Keratinocyte (primary cell): ENCODE measurements around the gene SLIT3. TPM values are rescaled to one million over a fixed set of nuclear protein-coding genes. Genes with fewer than 3 reads are reported as not detected.

Experiments used
- DNase-seq: peaks from one replicate; pipeline ENCODE4 v3.0.0-alpha.2; 2011; ENCODE audit warnings: low read depth, missing footprints, low spot score
- FAIRE-seq: peaks from 2 replicates; lab custom pipeline; 2011; peaks lifted over from hg19 to GRCh38; lab: Jason Lieb, UNC
- H2AFZ ChIP-seq: 2 replicates; pipeline ENCODE4 v1.6.0; 2012; ENCODE audit warnings: low read length, control low read depth, inconsistent platforms; ENCODE audit not compliant: control insufficient read depth
- H3K27ac ChIP-seq: 2 replicates; pipeline ENCODE4 v1.5.1; 2011; ENCODE audit warnings: low read length; ENCODE audit not compliant: control insufficient read depth, insufficient read depth
- H3K27me3 ChIP-seq: 3 replicates; pipeline ENCODE4 v1.6.0; 2011; ENCODE audit warnings: low read length; ENCODE audit not compliant: control insufficient read depth, insufficient read depth; ENCODE audit errors: extremely low read depth
- H3K36me3 ChIP-seq, 2 experiments: 2 replicates in 1 of 2; 3 replicates in 1 of 2; pipeline ENCODE4 v1.5.1; 2011; ENCODE audit warnings: low read length in 2 of 2, mild to moderate bottlenecking in 1 of 2; ENCODE audit not compliant: control insufficient read depth in 2 of 2, insufficient read depth in 2 of 2; ENCODE audit errors: extremely low read depth in 1 of 2
- H3K4me1 ChIP-seq: 3 replicates; pipeline ENCODE4 v1.5.1; 2011; ENCODE audit warnings: low read length; ENCODE audit not compliant: control insufficient read depth, insufficient read depth; ENCODE audit errors: extremely low read depth
- H3K4me2 ChIP-seq: 3 replicates; pipeline ENCODE4 v1.6.0; 2011; ENCODE audit warnings: low read depth, low read length; ENCODE audit not compliant: control insufficient read depth, insufficient read depth; ENCODE audit errors: extremely low read depth
- H3K4me3 ChIP-seq, 3 experiments: fragments of 200-600 bp in 1 of 3; sonication (generic) in 1 of 3; 2 replicates in 2 of 3; 3 replicates in 1 of 3; pipeline ENCODE4 v1.5.1; 2011 to 2016; ENCODE audit warnings: low read length in 3 of 3, mild to moderate bottlenecking in 3 of 3, control low read depth in 2 of 3, inconsistent platforms in 1 of 3, low read depth in 1 of 3, mixed read lengths in 1 of 3, mixed run types in 1 of 3, moderate library complexity in 1 of 3; ENCODE audit not compliant: control insufficient read depth in 2 of 3, insufficient read depth in 2 of 3; ENCODE audit errors: extremely low read depth in 1 of 3
- H3K79me2 ChIP-seq: 2 replicates; pipeline ENCODE4 v1.6.0; 2012; ENCODE audit warnings: low read length; ENCODE audit not compliant: control insufficient read depth, insufficient read depth
- H3K9ac ChIP-seq: 3 replicates; pipeline ENCODE4 v1.6.0; 2011; ENCODE audit warnings: low read length; ENCODE audit not compliant: control insufficient read depth, insufficient read depth; ENCODE audit errors: extremely low read depth
- H3K9me1 ChIP-seq: 3 replicates; pipeline ENCODE4 v1.6.0; 2011; ENCODE audit warnings: low read length; ENCODE audit not compliant: control insufficient read depth, insufficient read depth; ENCODE audit errors: extremely low read depth
- H3K9me3 ChIP-seq: 2 replicates; pipeline ENCODE4 v1.5.1; 2012; ENCODE audit warnings: low read depth, low read length; ENCODE audit not compliant: control insufficient read depth
- H4K20me1 ChIP-seq: 3 replicates; pipeline ENCODE4 v1.6.0; 2011; ENCODE audit warnings: low read length; ENCODE audit not compliant: control insufficient read depth, insufficient read depth; ENCODE audit errors: extremely low read depth
- CTCF ChIP-seq, 3 experiments: IDR thresholded peaks in 1 of 3; conservative IDR thresholded peaks in 1 of 3; optimal IDR thresholded peaks in 1 of 3; 2 replicates in 2 of 3; 3 replicates in 1 of 3; pipeline versions ENCODE3 to v1.5.1; 2011; ENCODE audit warnings: low read length in 3 of 3, mild to moderate bottlenecking in 3 of 3, moderate library complexity in 2 of 3, control low read depth in 1 of 3, inconsistent platforms in 1 of 3; ENCODE audit not compliant: insufficient read depth in 2 of 3; ENCODE audit errors: extremely low read depth in 1 of 3
- EZH2 ChIP-seq: IDR thresholded peaks from one replicate; pipeline ENCODE4 v1.6.1; 2012; ENCODE audit warnings: inconsistent platforms, mild to moderate bottlenecking, low read length, moderate library complexity
- dilution Hi-C: fragments of 300-500 bp; cut with MboI; formaldehyde crosslinking; loops from one replicate; pipeline ENCODE4 v1.7.0; 2020; ENCODE audit warnings: low sequenced_read_pairs; ENCODE audit not compliant: extremely low pct_ligation_motif_present
- polyA plus RNA-seq, 5 experiments: library from polyadenylated mRNA; depleted of rRNA in 3 of 5; stranded (reverse) in 3 of 5; stranded (forward) in 1 of 5; unstranded in 1 of 5; fragments of >200 nt; gene quantifications; 1 replicate in 1 of 5; 2 replicates in 3 of 5; 3 replicates in 1 of 5; pipeline versions ENCODE4 v1.2.1 to v1.2.3, GENCODE V29; 2011 to 2012; ENCODE audit warnings: missing spikeins in 2 of 5, low read depth in 1 of 5, low replicate concordance in 1 of 5

Gene SLIT3
- polyA plus RNA-seq, 1 donor (not counting 4 experiments of a cell fraction or from before 2014, with no cell fraction given): 2.4 TPM

DNA sequence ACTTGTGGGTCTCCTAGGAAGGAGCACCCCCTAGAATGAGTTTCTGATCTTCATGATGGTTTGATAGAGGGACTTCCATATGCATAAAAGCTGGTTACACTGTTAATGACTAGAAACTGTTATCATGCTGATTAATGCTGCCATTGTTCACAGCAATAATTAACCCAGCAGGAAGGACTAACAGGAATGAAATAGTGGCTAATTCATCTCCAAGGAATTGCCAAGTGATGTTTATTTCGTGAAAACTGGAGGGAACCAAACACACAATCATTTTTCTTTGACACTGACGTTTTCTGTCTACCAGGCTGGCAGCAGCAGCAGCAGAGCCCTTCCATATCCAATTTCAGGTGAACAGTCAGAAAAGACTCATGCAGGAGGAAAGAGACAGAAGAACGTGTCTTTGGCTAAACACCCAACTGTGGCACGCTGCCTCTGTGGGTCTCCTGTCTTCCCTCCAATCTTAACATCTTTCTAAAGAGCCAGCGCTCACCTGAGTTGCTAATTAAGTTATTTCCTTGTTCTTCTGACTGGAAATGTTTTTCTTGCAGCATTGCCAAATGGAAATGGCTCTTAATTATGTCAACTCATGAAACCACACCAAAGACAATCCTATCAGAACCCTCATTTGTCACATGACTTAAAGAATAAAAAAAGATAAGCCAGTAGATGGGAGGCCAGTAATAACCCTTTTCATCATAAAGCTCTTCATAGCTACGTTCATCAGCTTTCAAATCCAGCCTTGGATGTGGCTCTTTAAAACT lies 181.5 kb downstream of the SLIT3 start:
- H3K36me3 ChIP-seq: no peaks in the 10 kb centered on the region
- no peak overlapping the region for H2AFZ ChIP-seq
- no peaks in the 10 kb centered on the region for H3K9me1 ChIP-seq
- H3K4me2 ChIP-seq: no peak overlapping the region
- dilution Hi-C loops: no loop called here
- DNase-seq (no peak), FAIRE-seq (no peak)
- no peak for TF ChIP-seq CTCF (optimal IDR thresholded peaks at IDR 0.05 in 1 of 3, IDR thresholded peaks at IDR 0.05 in 1 of 3, conservative IDR thresholded peaks at IDR 0.05 in 1 of 3; ENCODE audit: extremely low read depth in 1 of 3, insufficient read depth in 2 of 3, low read length in 3 of 3)
- no peak for TF ChIP-seq EZH2
- no peaks in the 10 kb centered on the region for H3K9me3 ChIP-seq
- no peaks in the 10 kb centered on the region for H3K4me1 ChIP-seq
- no peak overlapping the region for H3K4me3 ChIP-seq
- H3K27ac ChIP-seq: no peak overlapping the region
- no peaks in the 10 kb centered on the region for H3K27me3 ChIP-seq
- H3K9ac ChIP-seq: no peak overlapping the region
- no peaks in the 10 kb centered on the region for H4K20me1 ChIP-seq
- no peaks in the 10 kb centered on the region for H3K79me2 ChIP-seq

DNA sequence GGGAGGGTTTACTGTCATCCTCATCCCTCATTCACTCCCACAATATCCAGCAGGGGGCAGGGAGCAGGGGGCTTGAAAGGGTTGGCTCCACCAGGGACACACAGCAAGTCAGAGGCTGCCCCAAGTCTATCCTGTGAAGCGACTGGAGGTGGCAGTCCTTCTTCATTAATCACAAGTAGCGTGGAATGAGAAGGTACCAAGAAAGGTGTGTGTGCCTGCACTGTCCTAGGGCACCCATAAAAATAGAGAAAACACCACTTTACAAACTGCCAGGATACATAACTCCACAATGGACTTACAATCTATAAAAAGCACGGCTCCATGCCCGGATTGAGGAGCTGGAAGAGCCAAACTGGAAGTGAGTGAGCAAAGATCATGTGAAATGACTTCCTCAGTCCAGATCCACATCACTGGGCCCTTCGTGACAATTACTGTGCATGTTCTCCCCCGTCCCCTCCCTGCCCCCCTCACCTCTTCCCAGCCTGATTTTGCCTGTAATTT lies 183.9 kb downstream of the SLIT3 start:
- Histone ChIP-seq H3K4me1 (no peaks in the 10 kb centered on the region), H3K27ac (no peak overlapping the region), H3K36me3 (no peaks in the 10 kb centered on the region), H3K4me3 (no peak overlapping the region), H3K9ac (no peak overlapping the region), H3K4me2 (no peak overlapping the region), H2AFZ (no peak overlapping the region), H3K9me1 (no peaks in the 10 kb centered on the region), H3K27me3 (no peaks in the 10 kb centered on the region), H3K79me2 (no peaks in the 10 kb centered on the region), H4K20me1 (no peaks in the 10 kb centered on the region), H3K9me3 (no peaks in the 10 kb centered on the region)
- DNase-seq (no peak), FAIRE-seq (no peak)
- TF ChIP-seq EZH2 (no peak), CTCF (optimal IDR thresholded peaks at IDR 0.05 in 1 of 3, IDR thresholded peaks at IDR 0.05 in 1 of 3, conservative IDR thresholded peaks at IDR 0.05 in 1 of 3; ENCODE audit: extremely low read depth in 1 of 3, insufficient read depth in 2 of 3, low read length in 3 of 3) (peak in 1 of 3 experiments; percentile 16)
- dilution Hi-C loops: no loop called here
